ENCODE measurements around the gene HPX. TPM values are rescaled to one million over a fixed set of nuclear protein-coding genes. Genes with fewer than 3 reads are reported as not detected.

Gene HPX
- total RNA-seq, 1 experiment from 2014 or later: 1.2 TPM

- H3K9ac ChIP-seq (ENCODE audit: extremely low read depth, insufficient read length, low read length): no peak overlapping the region
- H2BK5ac ChIP-seq (ENCODE audit: insufficient read length, low read length): no peak overlapping the region
- peaks cover 0 to 29% (median 6%) of the 10 kb centered on the region in 3 experiments; a peak in 3 of 7 replicates for H3K36me3 Mint-ChIP-seq (ENCODE audit: insufficient read depth in 1 of 3, low read depth in 3 of 3)
- H3K4me3 Mint-ChIP-seq: no peak overlapping the region
- no peaks in the 10 kb centered on the region for H3K79me2 ChIP-seq (ENCODE audit: insufficient read depth, low read length)
- H2AK5ac ChIP-seq (ENCODE audit: insufficient read length, low read length): no peak overlapping the region
- no peaks in the 10 kb centered on the region for H3K4me1 ChIP-seq (ENCODE audit: insufficient read depth, low read length)
- WGBS (ENCODE audit: extremely low coverage, insufficient read length, low lambda C conversion rate): no CpG with 5 or more reads among the region's 1 CpG
- H2BK20ac ChIP-seq (ENCODE audit: low read depth, low read length, poor library complexity, severe bottlenecking): no peak overlapping the region
- H3K14ac ChIP-seq (ENCODE audit: insufficient read depth, low read length): no peak overlapping the region
- H3K9me3 Mint-ChIP-seq: no peaks in the 10 kb centered on the region
- H4K91ac ChIP-seq (ENCODE audit: insufficient read length, low read depth, low read length): no peak overlapping the region
- H3K27me3 Mint-ChIP-seq (ENCODE audit: low read depth): no peaks in the 10 kb centered on the region
- H3K4me1 Mint-ChIP-seq: no peaks in the 10 kb centered on the region
- no peak for TF ChIP-seq CTCF (conservative IDR thresholded peaks at IDR 0.05)
- no peak overlapping the region for H3K27ac ChIP-seq (ENCODE audit: insufficient read length, low read depth, low read length)
- H2BK120ac ChIP-seq (ENCODE audit: low read depth, low read length, poor library complexity, severe bottlenecking): no peak overlapping the region
- no peaks in the 10 kb centered on the region for H4K20me1 ChIP-seq (ENCODE audit: control insufficient read depth, insufficient read depth, insufficient read length)
- H4K5ac ChIP-seq (ENCODE audit: insufficient read length, low read depth, low read length): no peak overlapping the region
- H3K56ac ChIP-seq (ENCODE audit: insufficient read length, low read depth, low read length): no peak overlapping the region
- no peak overlapping the region for H3K18ac ChIP-seq (ENCODE audit: insufficient read length, low read depth, low read length)
- no peaks in the 10 kb centered on the region for H3K27me3 ChIP-seq (ENCODE audit: insufficient read depth, low read length)
- DNase-seq: no peak
- no peak overlapping the region for H4K8ac ChIP-seq (replicated peaks; ENCODE audit: insufficient read length, low read depth, low read length)
- H2BK12ac ChIP-seq (ENCODE audit: insufficient read length, low read depth, low read length): no peak overlapping the region
- no peak overlapping the region for H3K4ac ChIP-seq (ENCODE audit: low read depth, low read length)
- no peak overlapping the region for H2BK15ac ChIP-seq (ENCODE audit: low read depth, low read length)
- no peak overlapping the region for H3T11ph ChIP-seq (ENCODE audit: low read length)
- H3K27ac Mint-ChIP-seq: no peak overlapping the region
- H2AFZ ChIP-seq (ENCODE audit: low read length): no peak overlapping the region
- no peak overlapping the region for H3K4me2 ChIP-seq (ENCODE audit: insufficient read depth, insufficient read length, low read length)
- no peak overlapping the region for H3K23ac ChIP-seq (ENCODE audit: insufficient read length, low read depth, low read length)
- H3K79me1 ChIP-seq (ENCODE audit: insufficient read depth, low read depth, low read length, poor library complexity, severe bottlenecking): no peaks in the 10 kb centered on the region
- no peaks in the 10 kb centered on the region for H3K9me3 ChIP-seq (ENCODE audit: control insufficient read depth, low read depth, low read length)
- no peaks in the 10 kb centered on the region for H3K23me2 ChIP-seq (ENCODE audit: insufficient read length, low read depth, low read length, poor library complexity, severe bottlenecking)
Observed at GRCh38 chr11:6459099-6459450, 18.3 kb upstream of the HPX start.
